HG03354 (cell line): ENCODE data around the gene EXOSC3.
"Not testable (repeated sequence)": the region's sequence is repeated elsewhere in the genome, so short reads cannot be mapped to it uniquely, and the experiment has no call there.

ENCODE experiments used
- ATAC-seq: cut with Tn5 transposase; IDR thresholded peaks from one replicate; pipeline ENCODE4 v1.9.1; 2021; ENCODE audit warnings: mild to moderate bottlenecking; ENCODE audit not compliant: unreplicated experiment, poor library complexity, severe bottlenecking

EXOSC3 gene

DNA sequence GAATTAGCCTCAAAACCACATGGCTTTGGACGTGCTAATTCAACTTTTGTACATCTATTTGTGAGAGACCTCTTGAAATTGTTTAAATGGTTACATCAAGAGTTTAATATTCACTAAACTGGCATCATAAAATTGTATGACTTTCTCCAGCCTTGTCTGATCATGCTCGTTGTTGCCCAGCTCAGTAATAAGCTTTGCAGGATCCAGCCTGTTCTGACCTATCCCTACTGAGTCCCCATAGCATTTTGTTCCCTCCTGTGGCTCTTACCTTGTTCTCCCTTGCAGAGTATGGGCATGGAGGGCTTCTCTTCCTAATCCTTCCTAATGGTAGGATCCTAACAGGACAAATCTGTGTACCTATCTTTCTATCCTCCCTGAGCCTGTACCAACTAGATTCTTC, 6.3 kb downstream of the EXOSC3 start:
- no peak for ATAC-seq

DNA sequence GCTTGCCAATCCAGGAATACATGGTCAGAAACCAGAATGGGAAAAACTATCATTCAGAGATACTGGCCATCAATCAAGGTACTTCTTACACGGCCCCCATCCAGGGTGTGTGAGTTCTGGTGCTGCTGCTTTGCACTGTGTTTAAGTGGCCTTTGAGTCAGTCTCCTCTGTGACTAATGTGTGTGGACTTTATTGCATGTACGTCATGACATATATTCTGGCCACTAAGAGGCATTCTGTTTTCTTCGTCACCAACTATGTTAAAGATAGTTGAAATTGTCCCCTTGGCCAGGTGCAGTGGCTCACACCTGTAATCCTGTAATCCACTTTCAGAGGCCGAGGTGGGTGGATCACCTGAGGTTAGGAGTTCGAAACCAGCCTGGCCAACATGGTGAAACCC, 8.5 kb downstream of the EXOSC3 start:
- ATAC-seq, result no peak

DNA sequence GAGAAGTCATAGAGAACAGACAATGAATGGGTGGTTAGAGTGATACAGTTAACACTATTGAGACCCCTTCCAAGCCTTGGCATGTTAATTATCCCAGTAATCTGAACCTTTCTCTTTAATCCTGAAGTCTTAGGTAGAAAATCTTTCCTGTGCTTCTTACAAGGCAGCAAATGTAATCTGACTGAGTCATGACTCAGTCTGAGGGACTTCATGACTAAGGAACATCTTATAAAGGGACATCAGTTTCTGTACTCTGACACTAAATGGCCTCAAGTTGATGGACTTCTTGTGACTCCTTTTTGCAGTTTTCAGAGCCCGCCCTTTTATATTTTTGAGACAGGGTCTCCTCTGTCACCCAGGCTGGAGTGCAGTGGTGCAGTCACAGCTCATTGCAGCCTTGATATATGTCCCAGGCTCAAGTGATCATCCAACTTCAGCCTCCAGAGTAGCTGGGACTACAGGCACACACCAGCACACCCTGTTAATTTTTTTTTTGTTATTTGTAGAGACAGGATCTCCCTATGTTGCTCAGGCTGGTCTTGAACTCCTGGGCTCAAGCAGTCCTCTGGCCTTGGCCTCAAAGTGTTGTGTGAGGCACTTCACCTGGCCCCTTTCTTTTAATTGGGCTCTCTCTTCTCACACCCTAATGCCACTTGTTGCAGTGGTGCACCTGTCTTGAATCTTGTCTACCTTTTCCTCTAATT, 9.5 kb downstream of the EXOSC3 start:
- no peak for ATAC-seq

- ATAC-seq, result no peak
These were observed 14.9 kb downstream of the EXOSC3 start for GRCh38 chr9:37769995-37770394.

- no peak for ATAC-seq
These were observed 15.6 kb downstream of the EXOSC3 start for GRCh38 chr9:37769306-37769705.

DNA sequence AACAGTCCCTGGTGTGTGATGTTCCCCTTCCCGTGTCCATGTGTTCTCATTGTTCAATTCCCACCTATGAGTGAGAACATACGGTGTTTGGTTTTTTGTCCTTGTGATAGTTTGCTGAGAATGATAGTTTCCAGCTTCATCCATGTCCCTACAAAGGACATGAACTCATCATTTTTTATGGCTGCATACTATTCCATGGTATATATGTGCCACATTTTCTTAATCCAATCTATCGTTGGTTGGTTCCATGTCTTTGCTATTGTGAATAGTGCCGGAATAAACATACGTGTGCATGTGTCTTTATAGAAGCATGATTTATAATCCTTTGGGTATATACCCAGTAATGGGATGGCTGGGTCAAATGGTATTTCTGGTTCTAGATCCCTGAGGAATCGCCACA, 19.6 kb downstream of the EXOSC3 start:
- ATAC-seq, result not testable (repeated sequence)

DNA sequence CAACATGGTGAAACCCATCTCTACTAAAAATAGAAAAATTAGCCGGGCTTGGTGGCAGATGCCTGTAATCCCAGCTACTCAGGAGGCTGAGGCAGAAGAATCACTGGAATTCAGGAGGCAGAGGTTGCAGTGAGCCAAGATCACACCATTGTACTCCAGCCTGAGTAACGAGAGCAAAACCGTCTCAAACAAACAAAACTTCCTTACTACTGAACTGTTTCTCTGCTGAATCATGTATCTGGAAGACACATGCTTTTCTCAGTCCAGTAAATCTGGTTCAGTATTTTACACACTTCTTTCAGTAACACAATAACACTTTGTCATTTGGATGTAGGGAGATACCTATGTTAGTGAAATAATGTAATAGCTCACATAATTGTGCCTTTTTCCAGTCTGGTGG, 23.4 kb downstream of the EXOSC3 start:
- no peak for ATAC-seq

GRCh38 chr9:37760416-37761161, 24.3 kb downstream of the EXOSC3 start:
- no peak for ATAC-seq

DNA sequence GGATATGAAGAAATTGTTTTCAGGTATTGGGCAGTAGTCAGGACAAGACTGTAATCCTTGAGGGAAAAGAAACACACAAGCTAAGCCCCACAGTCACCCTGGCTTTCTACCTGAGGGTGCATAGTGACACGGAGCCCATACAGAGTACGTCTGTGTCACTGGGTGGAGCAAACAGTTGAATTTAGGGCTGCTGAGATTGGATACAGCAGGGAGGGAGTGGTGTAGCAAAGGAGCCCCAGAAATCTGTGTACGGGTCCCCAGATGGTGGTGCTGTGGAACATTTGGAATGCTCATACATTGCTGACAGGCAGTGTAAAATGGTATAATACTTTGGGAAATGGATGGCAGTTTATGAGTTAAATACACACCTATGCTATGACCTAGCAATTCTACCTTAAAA, 26.1 kb downstream of the EXOSC3 start:
- no peak for ATAC-seq

GRCh38 chr9:37753489-37754190, 31.2 kb downstream of the EXOSC3 start, which contains the start of gene TRMT10B:
Gene TRMT10B (plus strand): TSS chr9:37753805. CDS start chr9:37761932, 8,127 bp downstream.
- ATAC-seq, result peak; percentile 93

- no peak for ATAC-seq
These were observed 32.0 kb downstream of the EXOSC3 start for GRCh38 chr9:37752642-37753488.

DNA sequence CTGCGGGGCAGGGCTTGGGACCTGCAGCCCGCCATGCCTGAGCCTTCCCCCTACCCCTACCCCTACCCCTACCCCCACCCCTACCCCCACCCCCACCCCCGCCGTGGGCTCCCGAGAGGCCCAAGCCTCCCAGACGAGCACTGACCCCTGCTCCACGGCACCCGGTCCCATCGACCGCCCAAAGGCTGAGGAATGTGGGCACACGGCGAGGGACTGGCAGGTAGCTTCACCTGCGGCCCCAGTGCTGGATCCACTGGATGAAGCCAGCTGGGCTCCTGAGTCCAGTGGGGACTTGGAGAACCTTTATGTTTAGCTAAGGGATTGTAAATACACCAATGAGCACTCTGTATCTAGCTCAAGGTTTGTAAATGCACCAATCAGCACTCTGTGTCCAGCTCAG, 32.8 kb downstream of the EXOSC3 start:
- not testable (repeated sequence) for ATAC-seq

DNA sequence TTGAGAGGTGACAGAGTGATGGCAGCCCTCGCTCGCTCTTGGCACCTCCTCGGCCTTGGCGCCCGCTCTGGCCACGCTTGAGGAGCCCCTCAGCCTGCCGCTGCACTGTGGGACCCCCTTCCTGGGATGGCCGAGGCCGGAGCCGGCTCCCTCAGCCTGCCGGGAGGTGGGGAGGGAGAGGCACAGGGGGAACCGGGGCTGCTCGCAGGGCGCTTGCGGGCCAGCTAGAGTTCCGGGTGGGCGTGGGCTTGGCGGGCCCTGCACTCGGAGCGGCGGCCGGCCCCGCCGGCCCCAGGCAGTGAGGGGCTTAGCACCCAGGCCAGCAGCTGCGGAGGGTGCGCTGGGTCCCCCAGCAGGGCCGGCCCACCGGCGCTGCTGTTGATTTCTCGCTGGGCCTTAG, 33.2 kb downstream of the EXOSC3 start:
- ATAC-seq, result not testable (repeated sequence)

- ATAC-seq, result no peak
These were observed 33.7 kb downstream of the EXOSC3 start for GRCh38 chr9:37751186-37751585.

GRCh38 chr9:37749129-37749528, 35.7 kb downstream of the EXOSC3 start:
- no peak for ATAC-seq

- ATAC-seq, result peak; percentile 86
These were observed 37.6 kb downstream of the EXOSC3 start for GRCh38 chr9:37747271-37747753.

DNA sequence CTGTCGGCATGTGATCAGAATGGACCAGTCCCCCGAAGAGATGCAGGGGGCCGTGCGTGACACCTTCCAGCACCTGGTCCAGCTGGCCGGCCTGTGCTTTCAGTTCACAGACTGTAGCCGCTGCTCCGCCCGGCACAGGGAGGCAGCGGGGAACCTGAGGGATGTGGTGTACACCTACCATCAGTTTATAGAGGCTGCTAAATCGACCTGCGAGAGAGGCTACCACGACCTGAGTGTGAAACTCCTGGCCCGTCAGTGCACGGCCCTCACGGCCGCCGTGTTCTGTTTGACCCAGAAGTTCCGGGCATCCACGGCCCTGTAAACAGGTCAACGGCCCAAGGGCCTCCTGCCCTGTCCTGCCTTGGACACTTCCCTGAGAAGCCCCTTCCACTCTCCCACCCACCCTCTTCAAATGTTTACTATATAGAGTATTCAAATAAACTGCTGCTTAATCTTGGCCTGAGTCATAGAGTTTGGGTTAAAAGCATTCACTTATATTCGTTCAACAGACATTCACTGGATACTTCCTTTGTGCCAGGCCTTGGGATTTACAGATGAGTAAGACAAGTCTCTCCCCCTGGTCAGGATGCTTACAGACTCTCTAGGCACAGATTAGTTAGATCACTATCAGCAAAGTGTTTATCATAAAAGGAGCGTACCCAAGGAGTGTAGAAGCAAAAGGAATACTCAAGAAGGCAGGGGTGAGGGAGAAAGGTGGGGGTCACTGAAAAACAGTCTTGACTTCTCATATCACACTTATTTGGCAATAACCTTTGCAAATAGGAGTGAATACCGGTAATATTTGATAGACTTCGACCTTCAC, 38.2 kb downstream of the EXOSC3 start:
- no peak for ATAC-seq

- ATAC-seq, result no peak
These were observed 38.9 kb downstream of the EXOSC3 start for GRCh38 chr9:37745970-37746369.
